Subcutaneous abdominal adipose tissue (tissue), 5 donors: ENCODE results near the gene MAP7D3.
A peak's percentile ranks its signal among the peaks of the same experiment; 100 is the strongest.

Experiments
- H3K27ac ChIP-seq: one replicate; pipeline ENCODE4 v1.7.0; 2013; ENCODE audit warnings: low read depth, mild to moderate bottlenecking, inconsistent platforms, low read length, moderate library complexity
- H3K27me3 ChIP-seq, 5 donors: one replicate each; pipeline ENCODE4 v1.7.0; 2013; ENCODE audit warnings: low read length in 5 of 5, inconsistent platforms in 1 of 5; ENCODE audit not compliant: control insufficient read depth in 5 of 5, insufficient read depth in 4 of 5
- H3K36me3 ChIP-seq, 5 donors: one replicate each; pipeline ENCODE4 v1.7.0; 2013; ENCODE audit warnings: low read length in 5 of 5; ENCODE audit not compliant: control insufficient read depth in 5 of 5, insufficient read depth in 5 of 5
- H3K4me1 ChIP-seq, 5 donors: one replicate each; pipeline ENCODE4 v1.7.0; 2013; ENCODE audit warnings: low read length in 5 of 5, mild to moderate bottlenecking in 3 of 5, moderate library complexity in 1 of 5; ENCODE audit not compliant: control insufficient read depth in 5 of 5, insufficient read depth in 5 of 5
- H3K4me3 ChIP-seq, 5 donors: one replicate each; pipeline ENCODE4 v1.7.0; 2013; ENCODE audit warnings: low read length in 5 of 5, low read depth in 1 of 5
- H3K9ac ChIP-seq, 5 donors: one replicate each; pipeline ENCODE4 v1.7.0; 2013; ENCODE audit warnings: low read length in 5 of 5, mild to moderate bottlenecking in 4 of 5, moderate library complexity in 3 of 5
- H3K9me3 ChIP-seq, 5 donors: one replicate each; pipeline ENCODE4 v1.7.0; 2013; ENCODE audit warnings: low read length in 5 of 5; ENCODE audit not compliant: control insufficient read depth in 5 of 5
- donor health status: healthy.
- donor health status: healthy.
- donor health status: healthy.
- donor health status: healthy.
- donor health status: healthy.

Gene MAP7D3

GRCh38 chrX:136199365-136199764 is 51.8 kb downstream of the MAP7D3 start:
- no peaks in the 10 kb centered on the region for H3K27me3 ChIP-seq
- H3K36me3 ChIP-seq, result no peaks in the 10 kb centered on the region
- peak overlapping the region; percentile 43 for H3K27ac ChIP-seq
- H3K9me3 ChIP-seq, result no peaks in the 10 kb centered on the region
- H3K4me1 ChIP-seq, result peaks cover 3 to 62% (median 55%) of the 10 kb centered on the region in 5 donors
- no peak overlapping the region for H3K9ac ChIP-seq
- no peak overlapping the region for H3K4me3 ChIP-seq

GRCh38 chrX:136198678-136199243 is 52.4 kb downstream of the MAP7D3 start:
- no peaks in the 10 kb centered on the region for H3K36me3 ChIP-seq
- no peaks in the 10 kb centered on the region for H3K27me3 ChIP-seq
- no peak overlapping the region for H3K4me3 ChIP-seq
- peaks cover 0 to 62% (median 55%) of the 10 kb centered on the region in 5 donors for H3K4me1 ChIP-seq
- no peaks in the 10 kb centered on the region for H3K9me3 ChIP-seq
- no peak overlapping the region for H3K9ac ChIP-seq
- peak overlapping the region; percentile 43 for H3K27ac ChIP-seq

GRCh38 chrX:136198010-136198409 is 53.2 kb downstream of the MAP7D3 start:
- no peaks in the 10 kb centered on the region for H3K36me3 ChIP-seq
- H3K9ac ChIP-seq, result no peak overlapping the region
- peaks cover 0 to 62% (median 54%) of the 10 kb centered on the region in 5 donors for H3K4me1 ChIP-seq
- H3K27me3 ChIP-seq, result peaks cover 0 to 2% (median 0%) of the 10 kb centered on the region in 5 donors
- peak overlapping the region; percentile 55 for H3K27ac ChIP-seq
- no peak overlapping the region for H3K4me3 ChIP-seq
- no peaks in the 10 kb centered on the region for H3K9me3 ChIP-seq

GRCh38 chrX:136196691-136197155 is 54.5 kb downstream of the MAP7D3 start:
- Histone ChIP-seq H3K27me3 (peaks cover 0 to 2% (median 0%) of the 10 kb centered on the region in 5 donors), H3K4me1 (peaks cover 0 to 61% (median 53%) of the 10 kb centered on the region in 5 donors), H3K27ac (peak overlapping the region; percentile 55), H3K9ac (no peak overlapping the region), H3K4me3 (no peak overlapping the region), H3K36me3 (no peaks in the 10 kb centered on the region), H3K9me3 (no peaks in the 10 kb centered on the region)

- no peak overlapping the region for H3K9ac ChIP-seq
- peak overlapping the region; percentile 55 for H3K27ac ChIP-seq
- H3K36me3 ChIP-seq, result peaks cover 0 to 2% (median 0%) of the 10 kb centered on the region in 5 donors
- no peak overlapping the region for H3K4me3 ChIP-seq
- H3K4me1 ChIP-seq, result peaks cover 0 to 59% (median 54%) of the 10 kb centered on the region in 5 donors
- no peaks in the 10 kb centered on the region for H3K9me3 ChIP-seq
- peaks cover 0 to 2% (median 0%) of the 10 kb centered on the region in 5 donors for H3K27me3 ChIP-seq
Measured at GRCh38 chrX:136195247-136195646, 56.0 kb downstream of the MAP7D3 start.

- Histone ChIP-seq H3K36me3 (peaks cover 0 to 2% (median 0%) of the 10 kb centered on the region in 5 donors), H3K9me3 (no peaks in the 10 kb centered on the region), H3K4me1 (peaks cover 0 to 62% (median 52%) of the 10 kb centered on the region in 5 donors), H3K9ac (no peak overlapping the region), H3K27me3 (peaks cover 0 to 4% (median 0%) of the 10 kb centered on the region in 5 donors), H3K27ac (peak overlapping the region; percentile 55), H3K4me3 (no peak overlapping the region)
Measured at GRCh38 chrX:136194536-136194935, 56.7 kb downstream of the MAP7D3 start.

- H3K9ac ChIP-seq, result no peak overlapping the region
- peaks cover 0 to 67% (median 57%) of the 10 kb centered on the region in 5 donors for H3K4me1 ChIP-seq
- H3K27me3 ChIP-seq, result peaks cover 0 to 4% (median 0%) of the 10 kb centered on the region in 5 donors
- H3K36me3 ChIP-seq, result peaks cover 0 to 2% (median 0%) of the 10 kb centered on the region in 5 donors
- H3K4me3 ChIP-seq, result peak overlapping the region in 2 of 5 donors; percentile 5 to 17
- peak overlapping the region; percentile 77 for H3K27ac ChIP-seq
- no peaks in the 10 kb centered on the region for H3K9me3 ChIP-seq
Measured at GRCh38 chrX:136193771-136194170, 57.4 kb downstream of the MAP7D3 start.

- Histone ChIP-seq H3K9me3 (no peaks in the 10 kb centered on the region), H3K4me3 (no peak overlapping the region), H3K27me3 (peaks cover 0 to 4% (median 0%) of the 10 kb centered on the region in 5 donors), H3K4me1 (peaks cover 0 to 68% (median 57%) of the 10 kb centered on the region in 5 donors), H3K9ac (no peak overlapping the region), H3K27ac (peak overlapping the region; percentile 77), H3K36me3 (peaks cover 0 to 2% (median 0%) of the 10 kb centered on the region in 5 donors)
Measured at GRCh38 chrX:136192839-136193414, 58.3 kb downstream of the MAP7D3 start.

GRCh38 chrX:136192135-136192534 is 59.1 kb downstream of the MAP7D3 start:
- no peak overlapping the region for H3K9ac ChIP-seq
- H3K4me3 ChIP-seq, result no peak overlapping the region
- H3K36me3 ChIP-seq, result peaks cover 0 to 2% (median 0%) of the 10 kb centered on the region in 5 donors
- no peaks in the 10 kb centered on the region for H3K9me3 ChIP-seq
- H3K27ac ChIP-seq, result peak overlapping the region; percentile 77
- peaks cover 0 to 66% (median 57%) of the 10 kb centered on the region in 5 donors for H3K4me1 ChIP-seq
- H3K27me3 ChIP-seq, result peaks cover 0 to 4% (median 0%) of the 10 kb centered on the region in 5 donors

- Histone ChIP-seq H3K27me3 (peaks cover 0 to 4% (median 0%) of the 10 kb centered on the region in 5 donors), H3K9ac (no peak overlapping the region), H3K36me3 (peaks cover 0 to 2% (median 0%) of the 10 kb centered on the region in 5 donors), H3K9me3 (no peaks in the 10 kb centered on the region), H3K4me3 (peak overlapping the region in 1 of 5 donors; percentile 1), H3K27ac (peak overlapping the region; percentile 77), H3K4me1 (peaks cover 0 to 64% (median 56%) of the 10 kb centered on the region in 5 donors)
Measured at GRCh38 chrX:136191171-136191570, 60.0 kb downstream of the MAP7D3 start.
